NCI-H1436 treated with DMSO at 0.1 percent for 48 hours (cell line): ENCODE data around the gene BTBD7.
"Not testable (repeated sequence)": the region's sequence is repeated elsewhere in the genome, so short reads cannot be mapped to it uniquely, and the experiment has no call there.

Source experiments
- DNase-seq: peaks from one replicate; lab custom pipeline; 2025; lab: John Stamatoyannopoulos, UW

BTBD7 gene

DNA sequence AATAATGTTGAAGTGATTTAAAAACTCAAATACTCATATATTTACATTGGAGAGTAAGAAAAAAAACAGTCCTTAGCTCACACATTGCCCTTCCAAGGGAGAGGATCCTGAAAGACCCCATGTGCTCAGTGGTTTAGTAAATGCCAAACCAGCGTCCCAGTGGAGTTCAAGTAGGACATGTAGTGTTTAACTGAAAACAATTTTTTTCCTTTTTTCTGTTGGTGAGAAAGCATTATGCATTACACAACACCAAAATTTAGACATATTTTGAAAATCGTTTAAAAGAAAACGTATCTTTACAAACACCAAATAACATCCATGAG lies 92.2 kb downstream of the BTBD7 start:
- DNase-seq = no peak

DNA sequence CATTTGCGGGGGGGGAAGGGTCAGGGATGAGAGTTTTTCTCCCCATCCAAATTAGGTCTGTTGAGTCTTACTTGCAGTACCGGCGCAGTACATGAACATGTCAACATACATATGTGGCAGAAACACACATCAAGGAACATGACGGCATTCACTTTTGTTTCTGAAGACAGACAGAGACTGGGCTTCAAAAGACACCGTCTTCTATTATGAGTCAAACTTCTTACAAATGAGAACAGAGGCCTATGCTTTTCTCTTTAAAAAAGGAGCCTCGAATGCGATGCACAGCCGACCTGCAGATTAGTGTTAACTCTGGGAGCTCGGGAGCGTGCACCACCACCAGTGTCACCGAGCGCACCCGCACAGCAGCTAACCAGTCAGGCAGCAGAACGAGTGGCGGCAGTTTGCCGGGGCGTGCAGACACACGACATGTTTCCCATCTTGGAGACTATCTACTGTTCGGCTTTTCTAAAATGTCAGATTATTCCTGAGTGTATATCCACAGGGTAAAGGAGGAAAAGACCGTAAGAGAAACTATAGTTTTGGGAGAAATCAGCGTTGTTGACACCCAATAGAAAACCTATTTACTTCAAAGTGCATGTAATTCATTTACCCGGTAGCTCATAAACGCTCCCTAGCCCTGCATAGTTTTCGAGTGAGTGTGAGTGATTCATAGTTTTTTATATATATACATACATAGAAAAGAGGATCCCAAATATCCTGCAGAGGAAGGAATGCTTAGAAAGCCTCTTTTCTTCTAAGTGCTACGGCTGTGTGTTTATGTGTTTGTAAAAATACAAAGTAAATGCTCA lies 92.8 kb downstream of the BTBD7 start:
- no peak for DNase-seq

DNA sequence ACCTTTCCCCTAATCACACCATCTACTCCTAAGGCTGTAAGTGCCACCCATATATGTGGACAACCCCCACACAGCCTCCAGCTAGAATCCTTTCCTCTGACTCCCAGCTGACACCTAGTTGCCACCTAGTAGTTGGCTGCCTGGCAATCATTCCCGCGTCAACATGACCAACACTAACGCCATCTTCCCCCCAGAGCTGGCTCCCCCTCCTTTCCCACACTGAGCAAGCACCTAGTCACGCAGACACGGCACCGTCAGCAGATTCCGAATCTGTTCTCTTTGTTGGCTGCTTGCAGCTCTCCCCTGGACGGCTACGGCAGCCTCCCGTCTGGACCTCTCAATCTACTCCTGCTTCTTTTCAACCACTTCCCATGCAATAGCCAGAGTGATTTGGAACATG lies 98.0 kb downstream of the BTBD7 start:
- no peak for DNase-seq

DNA sequence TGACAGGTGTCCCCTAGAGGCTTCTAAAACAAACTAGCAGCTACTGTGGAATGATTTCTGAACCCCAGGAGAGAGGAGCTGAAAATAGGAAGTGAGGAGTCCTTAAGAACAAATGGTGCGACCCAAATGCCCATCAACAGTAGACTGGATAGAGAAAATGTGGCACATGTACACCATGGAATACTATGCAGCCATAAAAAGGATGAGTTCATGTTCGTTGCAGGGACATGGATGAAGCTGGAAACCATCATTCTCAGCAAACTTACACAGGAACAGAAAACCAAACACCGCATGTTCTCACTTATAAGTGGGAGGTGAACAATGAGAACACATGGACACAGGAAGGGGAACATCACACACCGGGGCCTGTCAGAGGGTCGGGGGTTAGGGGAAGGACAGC lies 99.8 kb downstream of the BTBD7 start:
- DNase-seq = not testable (repeated sequence)

DNA sequence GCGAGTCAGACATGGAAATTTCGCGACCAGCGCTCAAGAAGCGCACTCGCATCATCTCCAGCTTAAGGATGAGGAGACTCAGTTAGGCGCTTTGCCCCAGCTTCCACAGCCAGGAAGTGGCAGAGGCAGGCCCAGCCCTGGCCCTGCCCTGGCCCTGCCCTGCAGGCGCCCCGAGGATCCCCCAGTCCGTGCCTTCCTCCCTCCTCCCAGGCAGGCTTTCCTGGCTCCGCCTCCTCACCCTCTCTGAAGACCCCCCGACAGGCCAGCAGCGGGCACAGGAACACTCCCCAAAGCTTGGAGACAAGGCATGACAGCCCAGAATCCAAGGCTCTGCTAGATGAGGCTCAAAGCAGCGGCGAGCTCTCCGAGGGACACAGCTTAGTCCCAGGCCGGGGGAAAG lies 100.7 kb downstream of the BTBD7 start:
- no peak for DNase-seq

DNA sequence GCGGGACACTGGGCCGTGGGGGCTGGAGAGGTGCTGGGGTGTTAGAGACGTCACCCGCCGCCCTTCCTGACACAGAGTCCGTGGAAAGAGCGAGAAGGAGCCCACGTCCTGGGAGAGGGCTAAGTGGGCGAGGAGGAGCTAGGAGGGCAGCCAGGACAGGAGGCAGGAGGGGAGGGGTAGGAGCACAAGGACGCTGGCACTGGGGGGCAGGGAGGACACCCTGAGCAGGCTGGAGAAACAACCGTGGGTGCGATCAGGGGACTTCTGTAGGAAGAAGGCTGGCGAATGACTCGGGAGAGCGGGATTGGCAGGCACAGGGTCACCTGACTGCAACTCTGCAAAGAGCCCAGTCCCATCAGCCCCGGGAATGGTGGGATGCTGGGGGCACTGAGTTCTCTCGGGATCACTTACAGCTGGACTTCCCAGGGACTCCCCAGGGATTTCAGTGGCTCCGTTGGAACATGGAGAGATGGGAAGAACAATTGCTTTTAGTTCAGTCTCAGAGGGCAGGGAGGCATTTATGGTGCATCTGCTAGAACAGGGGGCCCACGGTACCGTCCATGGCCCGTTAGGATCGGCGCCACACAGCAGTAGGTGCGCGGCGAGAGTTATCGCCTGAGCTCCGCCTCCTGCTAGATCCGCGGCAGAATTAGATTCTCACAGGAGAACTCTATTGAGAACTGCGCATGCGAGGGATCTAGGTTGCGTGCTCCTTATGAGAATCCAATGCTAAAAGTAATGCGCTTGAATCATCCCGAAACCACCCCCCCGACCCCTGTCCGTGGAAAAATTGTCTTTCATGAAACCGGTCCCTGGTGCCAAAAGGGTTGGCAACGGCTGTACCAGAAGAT lies 101.5 kb downstream of the BTBD7 start:
- no peak for DNase-seq

DNA sequence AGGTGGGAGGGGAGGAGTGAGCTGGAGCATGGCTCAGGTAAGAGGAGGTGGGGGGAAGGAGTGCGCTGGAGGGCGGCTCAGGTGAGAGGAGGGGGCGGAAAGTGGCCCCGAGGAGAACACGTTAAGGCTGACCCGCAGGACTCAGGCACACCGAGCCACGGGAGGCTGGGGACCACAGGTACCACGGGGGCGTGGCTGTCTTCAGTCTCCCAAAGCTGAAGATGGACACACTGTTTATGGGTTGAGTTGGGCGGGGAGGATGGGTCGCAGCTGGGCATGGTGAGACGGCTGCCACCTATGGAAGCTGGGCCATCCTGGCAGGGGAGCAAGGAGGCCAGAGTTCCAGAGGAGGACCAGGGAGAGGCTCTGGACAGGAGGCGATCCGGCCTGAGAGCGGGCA lies 102.3 kb downstream of the BTBD7 start:
- no peak for DNase-seq

DNA sequence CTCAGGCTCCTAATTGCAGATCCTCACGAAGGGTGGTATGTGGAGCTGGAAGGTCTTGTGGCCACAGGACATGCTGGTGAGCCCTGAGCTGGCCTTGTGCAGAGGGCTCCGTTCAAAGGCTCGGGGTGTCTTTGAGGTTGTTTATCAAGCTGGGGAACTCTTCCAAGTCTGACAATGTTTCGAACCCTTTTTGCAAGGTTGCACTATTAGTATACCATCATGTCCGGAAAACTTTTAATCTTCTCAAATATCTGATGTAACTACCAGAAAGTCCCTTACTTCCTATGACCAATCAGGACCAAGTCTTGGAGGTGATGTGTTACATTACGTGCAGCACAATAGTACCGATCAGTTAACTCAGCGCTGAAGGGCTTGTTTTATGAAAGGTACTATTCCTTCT lies 104.3 kb downstream of the BTBD7 start:
- DNase-seq = no peak

DNA sequence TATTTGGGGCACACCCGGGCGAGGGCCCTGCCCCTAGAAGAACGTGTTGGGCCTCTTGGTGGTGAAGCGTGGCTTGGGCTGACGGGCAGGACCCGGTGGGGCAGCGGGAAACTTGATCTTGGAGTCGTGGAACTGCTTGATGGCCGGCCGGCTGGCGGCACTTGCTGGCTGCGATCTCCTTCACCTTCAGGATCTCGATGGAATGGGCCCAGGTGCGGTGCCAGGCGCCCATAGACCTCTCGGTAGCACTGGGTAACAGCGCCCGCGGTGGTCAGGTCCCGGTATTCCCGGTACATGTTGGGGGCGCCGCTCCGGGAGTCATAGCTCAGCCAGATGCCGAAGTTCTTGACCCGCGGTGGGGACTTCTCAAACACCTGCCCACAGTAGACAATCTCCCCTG lies 109.3 kb downstream of the BTBD7 start:
- DNase-seq = no peak

DNA sequence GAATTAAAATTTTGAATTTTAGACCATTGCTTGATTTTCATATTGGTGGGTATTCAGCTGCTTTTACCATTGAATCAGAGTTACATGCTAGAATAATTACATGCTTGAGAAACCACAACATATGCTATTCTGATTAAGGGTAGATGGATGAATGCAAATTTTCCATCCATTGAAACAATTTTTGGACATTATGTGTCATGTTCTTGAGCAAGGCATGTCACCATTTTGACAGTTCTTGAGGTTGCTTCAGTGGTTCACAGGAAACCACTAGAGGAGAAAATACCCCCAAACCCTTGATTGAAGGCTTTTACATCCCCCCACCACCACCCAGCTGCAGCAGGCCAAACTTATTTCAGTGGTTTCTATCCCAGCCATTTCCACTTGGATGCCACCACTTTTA lies 112.3 kb downstream of the BTBD7 start:
- DNase-seq = no peak

DNA sequence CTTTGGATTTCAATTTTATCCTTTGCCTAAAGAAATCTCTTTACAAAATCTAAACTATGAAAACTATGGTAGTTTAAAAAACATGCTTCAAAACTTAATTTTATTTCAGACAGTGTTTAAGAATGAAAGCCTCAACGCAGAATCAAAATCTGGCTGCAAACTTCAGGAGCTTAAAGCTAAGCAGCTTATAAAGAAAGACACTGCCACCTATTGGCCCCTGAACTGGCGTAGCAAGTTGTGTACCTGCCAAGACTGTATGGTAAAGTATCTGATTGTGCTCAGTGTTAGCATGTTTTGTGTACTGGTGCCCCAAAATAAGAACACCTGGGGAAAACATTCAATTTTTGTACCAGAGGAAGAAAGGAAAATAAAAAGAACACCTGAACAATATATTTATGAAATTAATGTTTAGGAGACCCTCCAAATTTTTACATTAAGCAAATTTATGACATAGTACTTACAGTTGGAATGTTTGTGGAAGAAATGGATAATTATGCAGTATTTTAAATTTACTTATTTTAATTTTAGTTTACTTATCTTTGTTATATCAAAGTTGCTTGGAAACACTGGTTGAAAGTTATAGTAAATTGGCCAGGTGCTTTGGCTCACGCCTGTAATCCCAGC lies 113.6 kb downstream of the BTBD7 start:
- DNase-seq = no peak

DNA sequence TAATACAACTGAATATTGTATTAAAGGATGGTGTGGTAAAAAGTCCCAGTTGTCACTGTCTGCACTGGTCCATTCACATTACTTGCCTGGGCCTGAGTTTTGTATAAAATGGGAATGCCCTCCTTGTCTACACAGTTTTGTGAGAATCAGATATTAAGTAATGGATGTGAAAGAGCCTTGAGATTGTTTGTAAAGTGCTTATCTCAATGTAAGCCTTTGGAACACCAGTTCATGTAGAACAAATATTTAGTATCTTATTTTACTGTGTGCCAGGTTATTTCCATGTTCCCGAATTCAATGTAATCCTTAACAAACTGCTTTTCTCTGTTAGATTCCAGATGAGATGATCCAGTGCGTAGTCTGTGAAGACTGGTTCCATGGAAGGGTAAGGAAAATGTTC lies 118.2 kb downstream of the BTBD7 start:
- no peak for DNase-seq

DNA sequence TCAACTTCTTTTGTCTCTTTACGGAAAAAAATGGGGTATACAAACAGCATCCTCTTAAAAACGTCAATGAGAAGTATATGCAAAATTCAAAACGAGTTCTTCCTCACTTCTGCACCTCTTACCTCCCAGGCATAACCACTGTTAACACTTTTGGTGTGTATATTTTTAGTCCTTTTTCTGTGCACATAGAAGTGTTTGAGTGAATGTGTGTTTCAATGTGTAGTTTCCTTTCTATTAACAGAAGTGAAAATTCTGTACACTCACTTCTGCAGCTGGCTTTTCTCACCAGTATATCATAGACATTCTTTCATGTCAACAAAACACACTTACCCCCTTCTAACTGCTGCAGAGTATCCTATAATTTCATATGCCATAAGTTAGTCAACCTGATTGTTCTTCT lies 120.4 kb downstream of the BTBD7 start:
- no peak for DNase-seq

DNA sequence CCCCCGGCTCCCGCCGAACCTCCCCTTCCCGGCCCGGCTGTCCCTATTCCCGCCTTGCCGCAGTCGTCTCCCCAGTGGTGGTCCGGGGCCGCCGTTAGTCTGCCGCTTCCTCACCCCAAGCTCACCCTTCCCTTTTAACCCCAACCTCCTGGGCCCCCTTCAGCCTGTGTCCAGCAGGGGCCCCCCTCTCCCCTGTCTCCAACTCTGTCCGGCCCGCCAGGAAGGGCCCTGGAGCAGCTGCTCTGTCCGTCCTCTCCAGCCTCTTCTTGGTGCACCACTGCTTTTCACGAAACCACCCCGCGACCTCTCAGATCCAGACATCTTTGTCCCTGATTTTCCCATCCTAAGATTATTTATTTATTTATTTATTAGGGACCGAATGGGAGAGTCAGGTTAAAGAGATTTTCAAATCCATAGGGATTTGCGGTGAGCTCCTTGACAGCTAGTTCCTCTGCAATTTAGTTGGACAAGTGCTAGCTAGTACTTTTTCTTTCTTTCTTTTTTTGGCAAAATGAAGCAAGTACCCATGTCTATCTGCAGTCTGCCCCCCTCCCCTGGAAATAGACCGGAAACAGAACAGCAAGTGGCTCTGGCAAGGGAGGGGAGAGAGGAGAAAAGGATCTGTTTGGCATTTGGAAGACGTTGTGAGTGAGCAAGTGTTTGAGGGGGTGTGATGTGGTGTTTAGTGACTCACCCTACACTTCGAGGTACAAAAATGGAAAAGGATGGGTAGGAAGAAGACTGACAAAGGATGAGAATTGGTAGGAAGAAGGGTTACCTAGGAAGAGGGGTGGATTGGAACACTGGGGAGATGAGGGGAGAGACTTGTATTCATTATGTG lies 125.1 kb downstream of the BTBD7 start:
- DNase-seq = no peak

DNA sequence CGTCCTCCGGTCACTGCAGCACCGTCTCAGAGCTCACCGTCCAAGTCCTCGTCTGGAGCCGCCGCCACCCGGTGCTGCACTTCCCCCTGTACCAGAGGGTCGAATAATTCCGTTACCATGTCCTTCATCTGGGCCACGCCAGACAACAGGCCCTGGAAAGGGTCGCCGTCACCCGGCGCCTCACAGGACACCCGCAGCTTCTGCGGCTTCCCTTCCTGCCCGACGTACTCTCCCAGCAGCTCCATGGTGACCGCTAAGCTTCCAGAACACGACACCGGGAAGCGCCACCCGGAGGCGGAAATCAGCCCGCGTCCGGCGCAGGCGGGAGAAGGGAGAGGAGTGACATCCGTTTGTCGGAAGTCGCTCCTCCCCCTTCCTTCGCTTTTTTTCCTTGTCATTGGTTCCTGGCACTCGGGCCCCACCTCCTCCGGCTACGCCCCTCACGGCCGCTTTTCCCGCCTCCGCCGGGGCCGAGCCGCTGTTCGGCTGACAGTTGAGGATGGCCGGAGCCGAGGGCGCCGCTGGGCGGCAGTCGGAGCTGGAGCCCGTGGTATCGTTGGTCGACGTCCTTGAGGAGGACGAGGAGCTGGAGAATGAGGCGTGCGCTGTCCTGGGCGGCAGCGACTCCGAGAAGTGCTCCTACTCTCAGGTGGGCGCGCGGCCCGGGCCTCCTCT lies 125.9 kb downstream of the BTBD7 start, which contains the start of the genes GON7 and UBR7:
Gene GON7, minus strand, starts transcription at position 273 of the 675 bp plus-strand sequence. Its CDS starts 28 bp downstream, at position 245.
Gene UBR7, plus strand, starts transcription at position 464 of the 675 bp plus-strand sequence. Its CDS starts 36 bp downstream, at position 500.
- peak; percentile 86 for DNase-seq

DNA sequence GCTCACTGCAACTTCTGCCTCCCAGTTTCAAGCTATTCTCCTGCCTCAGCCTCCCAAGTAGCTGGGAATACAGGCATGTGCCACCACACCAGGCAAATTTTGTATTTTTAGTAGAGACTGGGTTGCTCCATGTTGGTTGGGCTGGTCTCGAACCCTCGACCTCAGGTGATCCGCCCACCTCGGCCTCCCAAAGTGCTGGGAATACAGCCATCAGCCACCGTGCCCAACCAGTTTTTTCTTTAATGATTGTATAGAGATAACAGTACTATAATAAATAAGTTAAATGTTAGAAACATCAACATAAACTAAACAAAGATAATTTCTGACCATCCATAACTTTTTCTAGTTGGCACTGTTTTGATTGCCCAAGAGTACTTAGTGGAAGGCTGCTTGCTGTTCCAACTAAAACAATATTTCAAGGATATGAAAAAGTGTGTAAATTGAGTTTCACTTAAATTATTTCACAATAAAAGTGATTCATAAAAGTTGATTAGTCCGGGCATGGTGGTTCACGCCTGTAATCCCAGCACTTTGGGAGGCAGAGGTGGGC lies 131.6 kb downstream of the BTBD7 start:
- no peak for DNase-seq

DNA sequence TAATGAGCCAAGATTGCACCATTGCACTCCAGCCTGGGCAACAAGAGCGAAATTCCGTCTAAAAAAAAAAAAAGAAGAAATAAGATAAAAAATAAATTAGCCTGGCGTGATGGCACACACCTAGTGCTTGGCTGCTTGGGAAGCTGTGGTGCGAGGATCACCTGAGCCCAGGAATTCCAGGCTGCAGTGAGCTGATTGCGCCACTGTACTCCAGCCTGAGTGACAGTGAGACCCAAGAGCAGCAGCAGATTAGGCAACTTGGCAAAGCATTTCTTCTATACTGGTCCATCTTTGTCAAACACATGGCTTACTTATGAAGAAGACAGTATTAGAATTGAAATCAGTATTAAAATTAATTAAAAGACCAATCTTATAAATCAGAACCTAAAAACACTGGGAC lies 132.3 kb downstream of the BTBD7 start:
- no peak for DNase-seq

DNA sequence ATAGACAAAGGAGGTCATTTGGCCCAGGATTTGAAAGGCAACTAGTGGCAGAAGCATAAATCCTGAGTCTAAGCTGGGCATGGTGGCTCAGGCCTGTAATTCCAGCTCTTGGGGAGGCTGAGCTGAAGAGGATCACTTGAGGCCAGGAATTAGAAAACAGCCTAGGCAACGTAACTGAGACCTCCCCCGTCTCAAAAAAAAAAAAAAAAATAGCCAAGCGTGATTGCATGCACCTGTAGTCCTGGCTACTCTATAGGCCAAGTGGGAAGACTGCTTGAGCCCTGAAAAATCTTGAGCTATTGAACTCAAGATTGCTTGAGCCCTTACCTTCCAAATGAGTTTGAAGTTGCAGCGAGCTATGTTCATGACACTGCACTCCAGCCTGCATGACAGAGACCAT lies 133.8 kb downstream of the BTBD7 start:
- no peak for DNase-seq

DNA sequence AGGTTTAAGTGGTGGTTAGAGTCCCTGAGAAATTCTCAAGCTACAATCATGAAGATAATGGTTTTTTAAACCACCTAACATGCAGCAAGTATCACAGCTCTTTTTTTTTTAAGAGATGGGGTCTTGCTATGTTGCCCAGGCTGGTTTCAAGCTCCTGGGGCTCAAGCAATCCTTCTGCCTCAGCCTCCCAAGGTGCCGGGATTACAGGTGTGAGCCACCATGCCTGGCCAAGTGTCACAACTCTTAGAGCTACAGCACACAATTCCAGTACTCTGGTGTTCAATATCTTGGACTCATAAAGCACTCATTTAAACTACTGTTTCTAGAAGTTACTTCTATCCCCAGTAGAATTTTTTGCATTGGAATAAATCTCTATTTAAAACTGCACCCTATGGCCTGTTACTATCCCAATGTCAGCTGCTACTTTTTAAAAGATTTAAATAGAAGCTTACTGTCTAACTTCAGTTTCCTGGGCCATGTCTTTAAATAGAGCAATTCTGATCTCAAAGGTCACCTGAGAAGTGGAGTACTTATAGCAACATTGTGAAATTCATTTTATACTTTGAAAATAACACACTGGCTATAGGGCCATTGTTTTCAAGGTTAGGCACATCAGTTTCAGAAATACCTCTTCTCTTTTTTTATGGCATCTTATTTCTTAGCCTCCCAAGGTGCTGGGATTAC lies 137.4 kb downstream of the BTBD7 start:
- no peak for DNase-seq
